Dendritic cell treated with granulocyte-macrophage colony-stimulating factor and Interleukin-4, amounts not matched to agents 40 ng/mL and 50 ng/mL, for 4 days (primary cell): ENCODE measurements around the gene SLC6A18.

ENCODE experiments used
- H3K27ac Mint-ChIP-seq: one replicate; pipeline ENCODE4 v1.8.0; 2022; ENCODE audit warnings: mild to moderate bottlenecking, mixed read lengths
- H3K27me3 Mint-ChIP-seq: one replicate; pipeline ENCODE4 v1.8.0; 2022; ENCODE audit warnings: mild to moderate bottlenecking, mixed read lengths
- H3K36me3 Mint-ChIP-seq: one replicate; pipeline ENCODE4 v1.8.0; 2022; ENCODE audit warnings: low read depth, mixed read lengths
- H3K4me1 Mint-ChIP-seq: one replicate; pipeline ENCODE4 v1.8.0; 2022; ENCODE audit warnings: low read depth, mixed read lengths
- H3K4me3 Mint-ChIP-seq: one replicate; pipeline ENCODE4 v1.8.0; 2022; ENCODE audit warnings: mild to moderate bottlenecking, moderate library complexity, mixed read lengths
- H3K9me3 Mint-ChIP-seq: one replicate; pipeline ENCODE4 v1.8.0; 2022; ENCODE audit warnings: mixed read lengths
- intact Hi-C: fragments of 100-400 bp; cut with micrococcal nuclease; formaldehyde crosslinking; loops from one replicate; pipeline ENCODE4 v1.15.0; 2022

The SLC6A18 gene

DNA sequence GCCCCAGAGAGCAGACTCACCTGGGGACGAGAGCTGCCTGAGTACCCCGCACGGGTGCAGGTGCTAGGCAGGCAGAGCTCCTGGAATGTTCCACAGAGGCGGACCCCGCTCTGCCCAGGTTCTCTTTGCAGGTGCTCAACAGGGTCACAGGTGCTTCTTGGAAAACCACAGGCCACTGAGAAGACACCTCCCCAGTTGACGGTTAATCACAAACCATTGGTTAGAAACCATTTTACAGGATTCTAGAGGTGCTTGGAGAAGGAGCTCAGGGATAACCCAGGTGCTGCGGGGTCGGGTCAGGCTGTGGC is 41.1 kb upstream of the SLC6A18 start:
- no peak overlapping the region for H3K27ac Mint-ChIP-seq
- H3K9me3 Mint-ChIP-seq, result no peaks in the 10 kb centered on the region

DNA sequence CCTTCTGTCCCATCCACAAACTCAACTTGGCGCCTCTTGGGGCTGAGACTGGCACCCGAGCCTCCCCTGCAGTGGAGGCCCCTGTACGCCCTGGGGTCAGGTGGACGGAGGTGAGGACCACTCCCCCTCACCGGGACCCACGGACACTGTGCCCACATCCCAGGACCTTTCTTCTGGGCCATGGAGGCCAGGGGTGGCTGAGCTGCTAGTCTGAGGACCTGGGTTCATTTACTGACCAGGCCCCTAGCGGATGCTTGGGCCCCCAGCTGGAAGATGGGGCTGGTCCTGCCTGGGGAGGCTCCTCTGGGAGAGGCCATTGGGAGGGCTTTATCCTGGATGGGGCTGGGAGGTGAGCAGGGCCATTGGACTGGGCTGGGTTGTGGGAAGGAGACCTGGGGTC is 40.7 kb upstream of the SLC6A18 start:
- H3K4me3 Mint-ChIP-seq, result no peak overlapping the region
- intact Hi-C loops, result no loop called here
- H3K27ac Mint-ChIP-seq, result no peak overlapping the region
- H3K27me3 Mint-ChIP-seq, result no peaks in the 10 kb centered on the region
- no peaks in the 10 kb centered on the region for H3K4me1 Mint-ChIP-seq
- H3K36me3 Mint-ChIP-seq, result no peaks in the 10 kb centered on the region
- no peaks in the 10 kb centered on the region for H3K9me3 Mint-ChIP-seq

More for the DNA sequence above, 41.1 kb upstream of the SLC6A18 start:
- intact Hi-C loops, result no loop called here
- H3K4me3 Mint-ChIP-seq, result no peak overlapping the region
- no peaks in the 10 kb centered on the region for H3K4me1 Mint-ChIP-seq
- no peaks in the 10 kb centered on the region for H3K27me3 Mint-ChIP-seq
- no peaks in the 10 kb centered on the region for H3K36me3 Mint-ChIP-seq

DNA sequence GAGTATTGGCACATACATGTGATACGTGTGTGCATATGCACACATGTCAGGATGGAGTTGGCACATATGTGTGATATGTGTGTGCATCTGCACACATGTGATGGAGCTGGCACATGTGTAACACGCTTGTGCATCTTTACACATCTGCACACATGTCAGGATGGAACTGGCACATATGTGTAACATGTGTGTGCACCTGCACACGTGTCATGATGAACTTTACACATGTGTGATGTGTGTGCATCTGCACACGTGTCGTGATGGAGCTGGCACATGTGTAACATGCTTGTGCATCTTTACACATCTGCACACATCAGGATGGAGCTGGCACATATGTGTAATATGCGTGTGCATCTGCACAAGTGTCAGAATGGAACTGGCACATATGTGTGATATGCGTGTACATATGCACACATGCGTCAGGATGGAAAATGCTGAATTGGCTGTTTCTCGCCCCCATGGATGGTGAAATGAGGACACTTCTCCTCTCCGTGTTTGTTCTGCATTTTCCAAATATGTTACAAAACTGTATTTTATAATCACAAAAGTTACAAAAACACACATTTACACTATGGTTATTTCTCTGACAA is 40.0 kb upstream of the SLC6A18 start:
- Mint-ChIP-seq H3K36me3 (no peaks in the 10 kb centered on the region), H3K27ac (no peak overlapping the region), H3K4me3 (no peak overlapping the region), H3K9me3 (no peaks in the 10 kb centered on the region), H3K4me1 (no peaks in the 10 kb centered on the region), H3K27me3 (peaks cover 2% of the 10 kb centered on the region)
- intact Hi-C loops, result no loop called here

DNA sequence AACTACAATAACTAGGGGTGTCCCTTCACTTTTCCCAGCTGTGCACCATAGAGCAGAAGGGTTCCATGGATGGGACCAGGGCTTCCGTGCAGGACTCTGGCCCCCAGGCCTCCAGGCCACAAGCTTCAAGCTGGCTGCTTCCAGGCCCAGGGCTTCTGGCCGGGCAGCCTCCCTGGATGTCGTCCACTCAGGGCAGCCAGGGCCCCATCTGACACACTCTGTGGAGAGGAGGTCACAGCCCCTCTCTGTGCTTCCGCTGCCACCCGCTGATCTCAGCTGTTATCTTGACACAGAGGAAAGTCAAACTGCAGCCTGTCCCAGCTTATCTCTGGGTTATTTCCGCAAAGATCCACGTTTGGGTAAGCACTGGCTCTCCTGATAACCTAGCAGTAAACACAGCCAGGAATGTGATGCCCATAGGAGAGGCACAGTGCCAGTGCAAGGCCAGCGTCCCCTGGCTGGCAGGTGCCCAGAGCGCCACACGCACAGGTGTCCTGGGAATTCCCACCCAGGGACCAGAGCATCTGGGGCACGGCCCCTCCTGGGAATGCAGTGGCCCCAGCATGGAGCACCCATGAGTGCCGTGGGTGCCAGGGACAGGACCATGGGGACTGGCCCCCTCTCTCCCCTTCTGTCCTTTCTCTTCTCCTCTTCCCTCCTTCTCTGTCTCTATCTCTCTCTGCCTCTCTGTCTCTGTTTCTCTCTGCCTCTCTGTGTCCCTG is 39.4 kb upstream of the SLC6A18 start:
- peaks cover 4% of the 10 kb centered on the region for H3K27me3 Mint-ChIP-seq
- H3K4me3 Mint-ChIP-seq, result no peak overlapping the region

DNA sequence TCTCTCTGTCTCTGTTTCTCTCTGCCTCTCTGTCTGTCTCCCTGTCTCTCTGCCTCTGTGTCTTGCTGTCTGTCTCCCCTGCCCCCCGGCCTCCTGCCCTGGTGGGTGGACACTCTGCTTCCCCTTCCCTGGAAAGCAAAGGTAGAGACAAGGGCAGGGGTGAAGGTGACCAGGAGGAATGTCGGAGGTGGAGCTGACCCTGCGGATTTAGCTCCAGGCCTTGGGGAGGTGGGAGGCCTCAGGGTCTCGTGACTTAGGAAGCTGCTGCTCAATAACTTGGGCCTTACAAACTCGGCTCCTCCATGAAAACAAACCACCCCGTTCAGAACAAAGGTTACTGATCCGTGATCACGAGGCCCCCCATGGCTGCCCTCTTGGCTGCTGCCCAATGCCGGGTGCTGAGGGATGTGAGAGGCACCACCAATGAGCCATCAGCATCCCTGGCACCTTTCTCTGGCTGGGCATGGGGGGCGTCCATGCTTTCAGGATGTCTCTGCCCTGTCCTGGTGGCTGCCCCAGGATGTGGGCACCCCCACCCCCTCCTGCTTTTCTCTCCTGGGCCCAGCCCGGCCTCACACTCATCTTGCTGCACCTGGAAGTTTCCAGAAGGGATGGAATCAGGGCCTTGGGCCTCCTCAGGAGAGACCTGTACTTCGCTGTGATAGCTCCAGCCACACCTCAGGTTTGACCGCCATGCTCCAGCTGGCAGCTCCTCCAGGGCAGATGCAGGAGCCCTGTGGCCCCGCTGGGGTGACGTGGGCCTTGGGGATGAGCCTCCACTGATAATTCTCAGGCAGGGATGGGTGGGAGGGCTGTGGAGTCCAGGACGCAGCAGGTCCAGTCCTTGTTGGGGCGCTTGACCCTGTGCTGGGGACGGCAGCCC is 38.6 kb upstream of the SLC6A18 start:
- Mint-ChIP-seq H3K36me3 (no peaks in the 10 kb centered on the region), H3K9me3 (no peaks in the 10 kb centered on the region), H3K27ac (no peak overlapping the region), H3K4me1 (peaks cover 7% of the 10 kb centered on the region), H3K27me3 (peaks cover 6% of the 10 kb centered on the region), H3K4me3 (no peak overlapping the region)
- intact Hi-C loops, result no loop called here

More for the DNA sequence above, 39.4 kb upstream of the SLC6A18 start:
- intact Hi-C loops, result no loop called here
- Mint-ChIP-seq H3K9me3 (no peaks in the 10 kb centered on the region), H3K27ac (no peak overlapping the region), H3K4me1 (peaks cover 2% of the 10 kb centered on the region), H3K36me3 (no peaks in the 10 kb centered on the region)

DNA sequence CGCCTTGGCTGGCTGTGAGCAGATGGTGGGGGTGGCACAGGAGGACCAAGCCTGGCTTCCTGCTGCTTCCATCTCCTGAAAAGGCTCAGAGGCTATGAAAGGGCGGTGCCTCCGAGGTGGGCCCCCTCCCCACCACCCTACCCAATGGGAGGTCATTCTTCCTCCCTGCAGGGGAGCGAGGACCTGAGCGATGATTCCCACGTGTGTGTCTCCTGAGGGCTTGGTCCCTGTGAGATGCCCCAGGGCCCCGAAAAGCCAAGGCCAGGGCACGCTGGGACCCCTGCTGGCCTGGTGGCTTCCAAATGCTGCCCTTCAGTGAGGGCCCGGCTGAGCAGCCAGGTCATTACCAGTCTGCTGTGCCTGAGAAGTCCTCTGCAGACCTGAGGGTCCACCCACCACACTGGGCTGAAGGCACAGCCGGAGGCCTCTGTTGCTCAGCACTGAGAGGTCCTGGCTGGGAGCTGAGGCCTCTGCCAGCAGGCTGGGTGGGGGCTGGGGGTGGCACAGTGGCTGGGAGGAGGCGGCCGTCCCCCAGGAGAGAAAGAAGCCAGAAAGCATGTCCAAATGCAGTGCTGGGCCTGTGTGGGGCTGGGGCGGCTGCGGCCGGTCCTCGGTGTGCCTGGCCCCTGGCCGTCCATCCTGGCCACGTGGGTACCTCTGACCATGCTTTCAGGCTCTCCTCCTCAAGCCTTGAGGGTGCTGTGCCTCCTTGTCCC is 37.8 kb upstream of the SLC6A18 start:
- no peaks in the 10 kb centered on the region for H3K36me3 Mint-ChIP-seq
- intact Hi-C loops, result no loop called here
- peaks cover 8% of the 10 kb centered on the region for H3K27me3 Mint-ChIP-seq
- no peak overlapping the region for H3K27ac Mint-ChIP-seq
- peaks cover 7% of the 10 kb centered on the region for H3K4me1 Mint-ChIP-seq
- H3K9me3 Mint-ChIP-seq, result no peaks in the 10 kb centered on the region
- H3K4me3 Mint-ChIP-seq, result no peak overlapping the region

DNA sequence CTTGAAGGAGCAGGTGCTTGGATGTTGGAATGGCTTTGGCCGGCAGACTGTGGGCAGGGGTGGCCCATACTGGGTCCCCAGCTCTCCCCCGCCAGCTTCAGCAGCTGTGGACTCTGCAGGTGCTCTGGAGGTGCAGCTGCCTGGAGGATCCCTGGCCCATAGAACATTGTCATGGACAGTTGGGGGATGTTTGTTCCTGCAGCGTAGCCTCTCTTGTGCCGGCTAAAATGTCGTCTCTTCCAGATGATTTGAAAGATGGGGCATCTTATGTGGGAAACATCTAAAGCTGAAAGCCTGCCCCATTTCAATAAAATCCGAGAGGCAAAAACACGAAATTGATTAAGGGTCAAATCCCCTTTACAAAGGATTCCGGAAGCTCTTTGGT is 37.2 kb upstream of the SLC6A18 start:
- peaks cover 7% of the 10 kb centered on the region for H3K4me1 Mint-ChIP-seq
- no peaks in the 10 kb centered on the region for H3K36me3 Mint-ChIP-seq
- H3K27me3 Mint-ChIP-seq, result peaks cover 11% of the 10 kb centered on the region
- H3K27ac Mint-ChIP-seq, result no peak overlapping the region
- H3K4me3 Mint-ChIP-seq, result no peak overlapping the region
- H3K9me3 Mint-ChIP-seq, result no peaks in the 10 kb centered on the region
- intact Hi-C loops, result no loop called here

DNA sequence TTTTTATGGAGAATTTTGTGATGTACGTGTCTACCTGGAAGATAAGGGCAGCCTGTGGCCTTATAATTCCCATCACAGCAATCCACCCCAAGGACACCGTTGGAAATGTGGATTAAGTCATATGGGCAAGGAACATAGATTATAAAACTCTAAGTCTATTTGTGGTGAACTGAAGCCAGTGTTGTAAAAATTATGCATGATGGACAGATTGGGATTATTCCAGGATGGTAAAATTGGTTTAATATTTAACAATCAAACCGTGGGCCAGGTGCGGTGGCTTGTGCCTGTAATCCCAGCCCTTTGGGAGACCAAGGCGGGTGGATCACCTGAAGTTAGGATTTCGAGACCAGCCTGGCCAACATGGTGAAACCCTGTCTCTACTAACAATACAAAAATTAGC is 36.7 kb upstream of the SLC6A18 start:
- Mint-ChIP-seq H3K36me3 (no peaks in the 10 kb centered on the region), H3K27ac (no peak overlapping the region), H3K9me3 (no peaks in the 10 kb centered on the region), H3K27me3 (peaks cover 14% of the 10 kb centered on the region), H3K4me1 (peaks cover 7% of the 10 kb centered on the region), H3K4me3 (no peak overlapping the region)
- intact Hi-C loops, result no loop called here

DNA sequence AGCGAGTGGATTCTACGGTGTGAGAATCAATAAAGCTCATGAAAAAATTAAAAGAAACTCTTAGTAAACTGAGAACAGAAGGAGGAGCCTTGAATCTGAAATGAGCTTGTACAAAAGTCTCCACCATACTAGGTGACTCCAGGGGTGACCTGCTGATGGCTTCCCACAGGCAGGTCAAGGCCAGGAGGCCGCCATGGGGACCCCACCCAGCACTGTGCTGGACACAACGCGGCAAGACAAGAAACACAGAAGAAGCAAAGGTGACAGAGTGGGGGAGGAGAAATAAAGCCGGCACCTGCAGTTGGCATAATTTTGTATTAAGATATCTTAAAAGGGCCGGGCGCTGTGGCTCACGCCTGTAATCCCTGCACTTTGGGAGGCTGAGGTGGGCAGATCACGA is 35.9 kb upstream of the SLC6A18 start:
- peaks cover 7% of the 10 kb centered on the region for H3K4me1 Mint-ChIP-seq
- no peaks in the 10 kb centered on the region for H3K9me3 Mint-ChIP-seq
- H3K27ac Mint-ChIP-seq, result no peak overlapping the region
- no peak overlapping the region for H3K4me3 Mint-ChIP-seq
- peaks cover 14% of the 10 kb centered on the region for H3K27me3 Mint-ChIP-seq
- H3K36me3 Mint-ChIP-seq, result no peaks in the 10 kb centered on the region
- intact Hi-C loops, result no loop called here

DNA sequence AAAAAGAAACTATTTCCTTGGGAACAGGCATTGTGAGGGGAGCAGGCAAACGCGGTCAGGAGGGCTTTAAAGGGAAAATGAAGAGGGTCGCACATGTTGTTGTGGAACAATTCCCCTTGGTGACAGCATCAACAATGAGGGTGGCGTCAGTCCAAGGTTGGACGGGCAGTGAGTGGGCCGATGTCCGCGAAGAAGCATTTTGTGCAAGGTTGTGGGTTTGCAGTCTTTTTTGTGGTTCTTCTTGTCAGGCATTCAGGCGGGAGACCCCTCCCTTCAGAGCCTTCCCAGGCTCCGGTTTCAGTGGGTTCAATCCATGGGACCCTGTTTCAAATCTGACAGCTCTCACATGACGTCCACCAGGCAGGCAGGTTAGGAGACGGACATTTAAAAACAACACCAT is 34.9 kb upstream of the SLC6A18 start:
- Mint-ChIP-seq H3K36me3 (no peaks in the 10 kb centered on the region), H3K27me3 (peaks cover 14% of the 10 kb centered on the region), H3K4me3 (no peak overlapping the region), H3K27ac (no peak overlapping the region), H3K4me1 (peaks cover 7% of the 10 kb centered on the region), H3K9me3 (no peaks in the 10 kb centered on the region)
- intact Hi-C loops, result no loop called here

DNA sequence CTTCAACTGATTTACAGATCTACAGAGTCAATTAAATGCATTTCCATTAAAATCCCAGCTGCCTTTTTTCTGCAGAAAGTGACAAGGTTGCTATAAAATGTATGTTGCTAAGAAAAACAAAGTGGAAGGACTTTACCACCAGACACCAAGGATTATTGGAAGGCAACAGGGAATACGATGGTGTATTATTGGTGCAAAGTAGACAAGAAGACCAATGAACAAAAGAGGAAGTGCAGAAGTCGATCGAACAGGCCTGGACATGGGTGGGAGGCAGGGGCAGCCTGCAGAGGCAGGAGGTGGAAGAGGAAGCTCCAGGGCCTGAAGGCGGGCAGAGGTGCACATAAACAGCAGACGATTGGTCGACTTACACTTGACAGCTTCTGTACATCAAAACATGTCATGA is 34.3 kb upstream of the SLC6A18 start:
- intact Hi-C loops, result no loop called here
- Mint-ChIP-seq H3K4me1 (peaks cover 7% of the 10 kb centered on the region), H3K9me3 (no peaks in the 10 kb centered on the region), H3K4me3 (no peak overlapping the region), H3K36me3 (no peaks in the 10 kb centered on the region), H3K27me3 (peaks cover 14% of the 10 kb centered on the region), H3K27ac (no peak overlapping the region)

DNA sequence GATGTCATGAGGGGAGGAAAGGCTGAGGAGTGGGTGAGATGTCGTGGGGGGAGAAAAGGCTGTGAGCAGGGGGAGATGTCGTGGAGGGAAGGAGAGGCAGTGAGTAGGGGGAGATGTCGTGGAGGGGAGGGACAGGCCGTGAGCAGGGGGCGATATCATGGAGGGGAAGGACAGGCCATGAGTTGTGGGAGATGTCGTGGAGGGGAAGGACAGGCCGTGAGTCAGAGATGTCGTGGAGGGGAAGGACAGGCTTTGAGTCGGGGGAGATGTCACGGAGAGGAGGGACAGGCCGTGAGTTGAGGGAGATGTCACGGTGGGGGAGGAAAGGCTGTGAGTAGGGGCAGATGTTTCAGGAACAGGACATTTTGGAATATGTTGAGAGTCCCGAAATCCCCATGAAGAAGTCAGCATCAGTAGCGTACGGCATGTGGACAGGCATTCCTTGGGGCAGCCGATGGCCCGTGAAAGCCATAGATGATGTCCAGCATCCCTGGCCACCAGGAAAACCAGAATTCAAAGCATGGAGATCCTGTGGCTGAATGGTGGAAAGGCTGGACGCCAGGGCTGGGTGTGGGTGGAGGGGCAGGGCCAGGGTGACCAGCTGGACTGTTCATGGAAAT is 32.1 kb upstream of the SLC6A18 start:
- intact Hi-C loops, result no loop called here
- Mint-ChIP-seq H3K4me1 (peaks cover 7% of the 10 kb centered on the region), H3K9me3 (no peaks in the 10 kb centered on the region), H3K27ac (no peak overlapping the region), H3K36me3 (no peaks in the 10 kb centered on the region), H3K27me3 (peaks cover 14% of the 10 kb centered on the region), H3K4me3 (no peak overlapping the region)

DNA sequence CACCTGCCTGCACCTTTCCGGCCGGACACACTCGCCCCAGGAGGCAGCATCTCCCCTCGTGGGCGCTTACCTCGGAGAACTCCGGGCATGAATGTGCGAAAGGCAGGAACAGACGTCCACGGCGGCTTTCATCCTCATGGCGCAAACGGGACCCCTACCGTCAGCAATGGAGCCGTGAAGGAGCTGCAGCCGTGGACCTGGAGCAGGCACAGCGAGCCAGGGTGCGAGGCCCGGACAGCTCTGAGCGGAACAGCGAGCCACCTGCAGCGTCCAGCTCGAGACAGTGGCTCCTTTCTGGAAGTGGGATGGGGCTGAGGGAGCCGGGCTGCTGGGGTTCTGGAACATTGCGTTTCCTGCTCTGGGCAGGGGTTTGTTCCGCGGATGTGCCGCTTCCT is 31.6 kb upstream of the SLC6A18 start:
- Mint-ChIP-seq H3K36me3 (no peaks in the 10 kb centered on the region), H3K27me3 (peaks cover 14% of the 10 kb centered on the region), H3K27ac (no peak overlapping the region), H3K9me3 (no peaks in the 10 kb centered on the region), H3K4me3 (no peak overlapping the region), H3K4me1 (peaks cover 7% of the 10 kb centered on the region)
- intact Hi-C loops, result no loop called here

DNA sequence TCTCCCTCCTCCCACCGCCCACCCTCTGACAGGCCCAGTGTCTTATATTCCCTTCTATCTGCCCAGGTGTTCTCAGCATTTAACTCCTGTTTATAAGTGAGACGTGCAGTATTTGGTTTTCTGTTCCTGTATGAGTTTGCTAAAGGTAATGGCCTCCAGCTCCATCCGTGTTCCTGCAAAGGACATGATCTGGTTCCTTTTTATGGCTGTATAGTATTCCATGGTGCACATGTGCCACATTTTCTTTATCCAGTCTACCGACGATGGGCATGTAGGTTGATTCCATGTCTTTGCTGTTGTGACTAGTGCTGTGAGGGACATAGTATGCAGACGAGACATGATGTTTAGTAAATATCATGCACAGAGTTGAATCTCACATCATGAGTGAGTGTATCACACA is 30.8 kb upstream of the SLC6A18 start:
- intact Hi-C loops, result no loop called here
- Mint-ChIP-seq H3K9me3 (no peaks in the 10 kb centered on the region), H3K36me3 (no peaks in the 10 kb centered on the region), H3K27ac (no peak overlapping the region), H3K4me1 (peaks cover 7% of the 10 kb centered on the region), H3K4me3 (no peak overlapping the region), H3K27me3 (peaks cover 14% of the 10 kb centered on the region)
